BLaER1 (cell line): ENCODE results near the gene ATG2B.

Experiments used
- H3K27ac ChIP-seq: shearing (Covaris generic); formaldehyde crosslinking; 2 replicates; pipeline ENCODE4 v1.8.1; 2022
- H3K27me3 ChIP-seq: shearing (Covaris generic); formaldehyde crosslinking; 2 replicates; pipeline ENCODE4 v1.8.1; 2022
- H3K36me3 ChIP-seq: shearing (Covaris generic); formaldehyde crosslinking; 2 replicates; pipeline ENCODE4 v1.8.1; 2022
- H3K4me1 ChIP-seq: shearing (Covaris generic); formaldehyde crosslinking; 2 replicates; pipeline ENCODE4 v1.8.1; 2022
- H3K4me2 ChIP-seq: shearing (Covaris generic); formaldehyde crosslinking; 2 replicates; pipeline ENCODE4 v1.8.1; 2022
- H3K4me3 ChIP-seq: shearing (Covaris generic); formaldehyde crosslinking; 2 replicates; pipeline ENCODE4 v1.8.1; 2022
- H3K9ac ChIP-seq: shearing (Covaris generic); formaldehyde crosslinking; 2 replicates; pipeline ENCODE4 v1.8.1; 2022
- H3K9me3 ChIP-seq: shearing (Covaris generic); formaldehyde crosslinking; 2 replicates; pipeline ENCODE4 v1.8.1; 2022
- H4K20me1 ChIP-seq: shearing (Covaris generic); formaldehyde crosslinking; 2 replicates; pipeline ENCODE4 v1.8.1; 2022
- Cebpa-rat ChIP-seq: shearing (Covaris generic); IDR thresholded peaks from 2 replicates; pipeline ENCODE4 v1.8.1; 2022

ATG2B gene

DNA sequence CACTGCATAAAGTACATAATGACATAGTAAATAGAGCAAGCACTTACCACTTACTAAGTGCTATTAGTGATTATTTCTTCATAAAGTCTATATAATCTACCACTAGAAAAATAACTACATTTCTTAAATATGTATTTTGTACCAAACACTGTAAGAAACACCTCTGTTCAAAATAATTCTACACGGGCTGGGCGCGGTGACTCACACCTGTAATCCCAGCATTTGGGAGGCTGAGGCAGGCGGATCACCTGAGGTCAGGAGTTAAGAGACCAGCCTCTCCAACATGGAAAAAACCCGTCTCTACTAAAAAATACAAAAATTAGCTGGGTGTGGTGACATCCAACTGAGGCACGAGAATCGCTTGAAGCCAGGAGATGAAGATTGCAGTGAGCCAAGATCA, 38.9 kb downstream of the ATG2B start:
- H3K27ac ChIP-seq = no peak overlapping the region
- H3K9me3 ChIP-seq = no peaks in the 10 kb centered on the region
- no peaks in the 10 kb centered on the region for H3K4me1 ChIP-seq
- no peaks in the 10 kb centered on the region for H4K20me1 ChIP-seq
- H3K27me3 ChIP-seq = no peaks in the 10 kb centered on the region
- no peak overlapping the region for H3K4me3 ChIP-seq
- H3K4me2 ChIP-seq = no peak overlapping the region
- no peak for TF ChIP-seq Cebpa-rat
- H3K36me3 ChIP-seq = peaks cover 62% of the 10 kb centered on the region
- no peak overlapping the region for H3K9ac ChIP-seq

- Histone ChIP-seq H3K27ac (no peak overlapping the region), H3K4me1 (no peaks in the 10 kb centered on the region), H3K4me3 (no peak overlapping the region), H3K9ac (no peak overlapping the region), H3K4me2 (no peak overlapping the region), H3K36me3 (peaks cover 65% of the 10 kb centered on the region), H3K9me3 (no peaks in the 10 kb centered on the region), H4K20me1 (no peaks in the 10 kb centered on the region), H3K27me3 (no peaks in the 10 kb centered on the region)
- TF ChIP-seq Cebpa-rat = no peak
Measured at GRCh38 chr14:96320605-96321004, 42.5 kb downstream of the ATG2B start.

- H3K4me3 ChIP-seq = no peak overlapping the region
- H3K4me1 ChIP-seq = no peaks in the 10 kb centered on the region
- no peak overlapping the region for H3K4me2 ChIP-seq
- H4K20me1 ChIP-seq = no peaks in the 10 kb centered on the region
- peaks cover 62% of the 10 kb centered on the region for H3K36me3 ChIP-seq
- no peak for TF ChIP-seq Cebpa-rat
- H3K9me3 ChIP-seq = no peaks in the 10 kb centered on the region
- no peak overlapping the region for H3K27ac ChIP-seq
- H3K9ac ChIP-seq = no peak overlapping the region
- H3K27me3 ChIP-seq = no peaks in the 10 kb centered on the region
Measured at GRCh38 chr14:96318836-96319235, 44.3 kb downstream of the ATG2B start.

GRCh38 chr14:96316087-96316486, 47.1 kb downstream of the ATG2B start:
- Histone ChIP-seq H3K4me3 (no peak overlapping the region), H3K4me2 (no peak overlapping the region), H3K9ac (no peak overlapping the region), H4K20me1 (no peaks in the 10 kb centered on the region), H3K9me3 (no peaks in the 10 kb centered on the region), H3K36me3 (peaks cover 49% of the 10 kb centered on the region), H3K27ac (no peak overlapping the region), H3K4me1 (no peaks in the 10 kb centered on the region), H3K27me3 (no peaks in the 10 kb centered on the region)
- TF ChIP-seq Cebpa-rat = no peak

- Histone ChIP-seq H3K9me3 (no peaks in the 10 kb centered on the region), H3K36me3 (peaks cover 68% of the 10 kb centered on the region), H3K4me3 (no peak overlapping the region), H4K20me1 (no peaks in the 10 kb centered on the region), H3K4me2 (no peak overlapping the region), H3K4me1 (no peaks in the 10 kb centered on the region), H3K27ac (no peak overlapping the region), H3K9ac (no peak overlapping the region), H3K27me3 (no peaks in the 10 kb centered on the region)
- TF ChIP-seq Cebpa-rat = no peak
Measured at GRCh38 chr14:96310906-96311305, 52.2 kb downstream of the ATG2B start.

DNA sequence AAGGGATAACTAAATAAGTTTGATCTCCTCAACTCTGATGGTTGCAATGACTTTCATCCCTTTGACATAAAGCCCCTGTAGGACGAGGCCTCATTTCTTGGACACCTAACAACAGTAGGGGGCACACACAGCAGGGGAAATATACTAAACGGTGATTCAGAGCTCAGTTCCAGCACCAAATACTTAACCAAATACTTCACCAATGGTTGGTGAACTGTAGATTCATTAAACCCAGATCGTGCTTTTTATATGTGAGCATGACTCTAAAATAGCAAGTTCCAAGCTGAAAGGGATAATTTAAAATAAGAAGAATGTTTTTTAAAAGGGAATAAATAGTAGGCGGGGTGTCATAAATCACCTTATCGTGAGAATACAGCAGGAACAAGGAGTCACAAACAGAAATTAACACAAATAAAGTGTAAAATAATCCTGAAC, 53.2 kb downstream of the ATG2B start:
- H3K36me3 ChIP-seq = peaks cover 65% of the 10 kb centered on the region
- H3K4me3 ChIP-seq = no peak overlapping the region
- no peaks in the 10 kb centered on the region for H3K9me3 ChIP-seq
- H3K27ac ChIP-seq = no peak overlapping the region
- TF ChIP-seq Cebpa-rat = no peak
- no peaks in the 10 kb centered on the region for H3K4me1 ChIP-seq
- no peak overlapping the region for H3K4me2 ChIP-seq
- no peaks in the 10 kb centered on the region for H3K27me3 ChIP-seq
- no peaks in the 10 kb centered on the region for H4K20me1 ChIP-seq
- no peak overlapping the region for H3K9ac ChIP-seq

- Histone ChIP-seq H3K9me3 (no peaks in the 10 kb centered on the region), H3K4me1 (peaks cover 2% of the 10 kb centered on the region), H4K20me1 (no peaks in the 10 kb centered on the region), H3K4me2 (no peak overlapping the region), H3K9ac (no peak overlapping the region), H3K27ac (no peak overlapping the region), H3K4me3 (no peak overlapping the region), H3K27me3 (no peaks in the 10 kb centered on the region), H3K36me3 (peaks cover 65% of the 10 kb centered on the region)
- no peak for TF ChIP-seq Cebpa-rat
Measured at GRCh38 chr14:96309133-96309895, 53.8 kb downstream of the ATG2B start.

GRCh38 chr14:96307434-96307833, 55.7 kb downstream of the ATG2B start:
- no peaks in the 10 kb centered on the region for H3K27me3 ChIP-seq
- H3K4me2 ChIP-seq = no peak overlapping the region
- H3K9me3 ChIP-seq = no peaks in the 10 kb centered on the region
- no peak overlapping the region for H3K9ac ChIP-seq
- no peak for TF ChIP-seq Cebpa-rat
- no peaks in the 10 kb centered on the region for H4K20me1 ChIP-seq
- peaks cover 8% of the 10 kb centered on the region for H3K4me1 ChIP-seq
- peaks cover 78% of the 10 kb centered on the region for H3K36me3 ChIP-seq
- H3K27ac ChIP-seq = no peak overlapping the region
- H3K4me3 ChIP-seq = no peak overlapping the region

DNA sequence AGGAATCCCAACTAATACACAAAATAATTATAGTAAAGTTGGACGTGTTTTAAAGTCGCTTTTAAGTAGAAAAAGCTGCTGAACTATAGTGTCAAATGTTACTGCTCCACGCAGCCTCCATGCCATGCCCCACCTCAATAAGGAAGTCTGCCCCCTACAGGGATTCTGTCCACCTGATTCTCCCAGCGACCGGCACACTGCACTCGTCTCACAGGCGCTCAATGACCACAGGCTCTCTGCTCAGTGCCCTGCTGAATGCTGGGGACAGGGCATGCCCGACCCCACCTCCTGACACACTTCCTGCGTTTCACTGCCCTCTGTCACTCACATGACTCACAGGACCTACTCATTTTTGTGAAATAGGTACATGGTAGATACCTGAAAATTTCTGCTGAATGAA, 58.2 kb downstream of the ATG2B start:
- no peak overlapping the region for H3K4me2 ChIP-seq
- H3K27ac ChIP-seq = no peak overlapping the region
- H3K4me1 ChIP-seq = peaks cover 8% of the 10 kb centered on the region
- H3K36me3 ChIP-seq = peaks cover 84% of the 10 kb centered on the region
- H3K9ac ChIP-seq = no peak overlapping the region
- no peaks in the 10 kb centered on the region for H3K9me3 ChIP-seq
- no peaks in the 10 kb centered on the region for H4K20me1 ChIP-seq
- no peak for TF ChIP-seq Cebpa-rat
- no peaks in the 10 kb centered on the region for H3K27me3 ChIP-seq
- H3K4me3 ChIP-seq = no peak overlapping the region

- peaks cover 81% of the 10 kb centered on the region for H3K36me3 ChIP-seq
Measured at GRCh38 chr14:96303981-96304380, 59.2 kb downstream of the ATG2B start.

More at GRCh38 chr14:96303981-96304380, 59.2 kb downstream of the ATG2B start:
- no peak for TF ChIP-seq Cebpa-rat
- H3K27ac ChIP-seq = no peak overlapping the region
- no peak overlapping the region for H3K9ac ChIP-seq
- no peaks in the 10 kb centered on the region for H3K9me3 ChIP-seq
- H3K4me1 ChIP-seq = peaks cover 8% of the 10 kb centered on the region
- H3K4me2 ChIP-seq = peak overlapping the region; percentile 15; the same call in 1 of the 2 replicates
- no peaks in the 10 kb centered on the region for H3K27me3 ChIP-seq
- no peak overlapping the region for H3K4me3 ChIP-seq
- no peaks in the 10 kb centered on the region for H4K20me1 ChIP-seq
